C4-2B (cell line): ENCODE data around the gene NMNAT3.

Source experiments
- H3K27ac ChIP-seq: fragments of 450-650 bp; 2 replicates; pipeline ENCODE4 v1.5.1; 2017
- CTCF ChIP-seq: fragments of 450-650 bp; conservative IDR thresholded peaks from 2 replicates; pipeline ENCODE4 v1.5.1; 2017; ENCODE audit warnings: mild to moderate bottlenecking
- ZFX ChIP-seq: fragments of 450-650 bp; IDR thresholded peaks from 2 replicates; pipeline ENCODE4 v1.6.1; 2017

The NMNAT3 gene

GRCh38 chr3:139647866-139648435, 29.8 kb downstream of the NMNAT3 start:
- no peak overlapping the region for H3K27ac ChIP-seq
- TF ChIP-seq ZFX (no peak), CTCF (no peak)

- TF ChIP-seq ZFX, result no peak
- TF ChIP-seq CTCF, result no peak
- no peak overlapping the region for H3K27ac ChIP-seq
Observed at GRCh38 chr3:139646512-139646911, 31.3 kb downstream of the NMNAT3 start.

- no peak overlapping the region for H3K27ac ChIP-seq
Observed at GRCh38 chr3:139642996-139643395, 34.8 kb downstream of the NMNAT3 start.

GRCh38 chr3:139640456-139640855, 37.3 kb downstream of the NMNAT3 start:
- no peak overlapping the region for H3K27ac ChIP-seq
- no peak for TF ChIP-seq ZFX

More at GRCh38 chr3:139642996-139643395, 34.8 kb downstream of the NMNAT3 start:
- TF ChIP-seq CTCF (no peak), ZFX (no peak)

GRCh38 chr3:139639662-139640061, 38.1 kb downstream of the NMNAT3 start:
- no peak overlapping the region for H3K27ac ChIP-seq
- TF ChIP-seq ZFX (no peak), CTCF (no peak)

- H3K27ac ChIP-seq, result no peak overlapping the region
- TF ChIP-seq ZFX (no peak), CTCF (no peak)
Observed at GRCh38 chr3:139638518-139638917, 39.3 kb downstream of the NMNAT3 start.

GRCh38 chr3:139636511-139636910, 41.3 kb downstream of the NMNAT3 start:
- H3K27ac ChIP-seq, result no peak overlapping the region
- no peak for TF ChIP-seq CTCF
- TF ChIP-seq ZFX, result no peak

- TF ChIP-seq CTCF (no peak), ZFX (no peak)
- no peak overlapping the region for H3K27ac ChIP-seq
Observed at GRCh38 chr3:139634111-139634635, 43.6 kb downstream of the NMNAT3 start.
